A673 (cell line): Measurements from ENCODE around the gene MMRN1. TPM values are rescaled to one million over a fixed set of nuclear protein-coding genes. Genes with fewer than 3 reads are reported as not detected.

Experiments used
- BruUV-seq: library from RNA; stranded (reverse); fragments of 400-500 nt; replicated peaks from 2 replicates; lab custom pipeline; 2021; lab: Mats Ljungman, UMichigan
- CTCF ChIA-PET: fragments of 300-600 bp; sonication (Branson Sonifier 250); formaldehyde crosslinking; loops from one replicate; lab custom pipeline; 2022; ENCODE audit warnings: antibody characterized with exemption; lab: Charles Lee
- POLR2A ChIA-PET: fragments of 300-600 bp; sonication (Branson Sonifier 250); formaldehyde crosslinking; loops from one replicate; lab custom pipeline; 2022; ENCODE audit warnings: antibody characterized with exemption; ENCODE audit not compliant: low non-redundant PET; lab: Charles Lee
- DNase-seq: peaks from one replicate; pipeline ENCODE4 v3.0.0-alpha.2; 2015; ENCODE audit warnings: low spot score
- H3K27ac ChIP-seq: fragments of 200-600 bp; sonication (generic); 2 replicates; pipeline ENCODE4 v1.5.1; 2016; ENCODE audit warnings: mixed run types, low read depth, mild to moderate bottlenecking, mixed read lengths, antibody characterized with exemption, low read length; ENCODE audit not compliant: poor library complexity, severe bottlenecking
- H3K27me3 ChIP-seq: fragments of 200-600 bp; sonication (generic); replicated peaks from 2 replicates; pipeline ENCODE4 v1.6.1; 2017; ENCODE audit warnings: mixed run types, low read depth, mild to moderate bottlenecking, mixed read lengths, antibody characterized with exemption, low read length; ENCODE audit not compliant: insufficient read depth, poor library complexity
- H3K36me3 ChIP-seq: fragments of 200-600 bp; sonication (generic); 2 replicates; pipeline ENCODE4 v1.6.1; 2016; ENCODE audit warnings: mixed run types, mild to moderate bottlenecking, mixed read lengths, antibody characterized with exemption, low read length; ENCODE audit not compliant: insufficient read depth, poor library complexity, severe bottlenecking
- H3K4me1 ChIP-seq: fragments of 200-600 bp; sonication (generic); 2 replicates; pipeline ENCODE4 v1.6.1; 2017; ENCODE audit warnings: mixed run types, mild to moderate bottlenecking, mixed read lengths, antibody characterized with exemption, low read length; ENCODE audit not compliant: insufficient read depth, poor library complexity, severe bottlenecking
- H3K4me3 ChIP-seq: fragments of 200-600 bp; sonication (generic); 2 replicates; pipeline ENCODE4 v1.5.1; 2016; ENCODE audit warnings: low read depth, mixed run types, mild to moderate bottlenecking, mixed read lengths, low read length; ENCODE audit not compliant: poor library complexity, severe bottlenecking
- H3K9me3 ChIP-seq: fragments of 200-600 bp; sonication (generic); 2 replicates; pipeline ENCODE4 v1.6.1; 2016; ENCODE audit warnings: mixed run types, low read depth, mild to moderate bottlenecking, mixed read lengths, antibody characterized with exemption, low read length; ENCODE audit not compliant: poor library complexity, severe bottlenecking
- CTCF ChIP-seq: fragments of 300-800, 200-600 bp; sonication (generic); conservative IDR thresholded peaks from 2 replicates; pipeline ENCODE4 v1.5.1; 2017; ENCODE audit warnings: low read depth, mild to moderate bottlenecking, antibody characterized with exemption, low read length, moderate library complexity, mixed read lengths
- EZH2 ChIP-seq: fragments of 200-600 bp; sonication (generic); IDR thresholded peaks from 2 replicates; pipeline ENCODE4 v1.6.1; 2017; ENCODE audit warnings: borderline replicate concordance, low read depth, mild to moderate bottlenecking, mixed read lengths, antibody characterized with exemption, low read length; ENCODE audit not compliant: poor library complexity, severe bottlenecking
- intact Hi-C: fragments of 100-400 bp; cut with micrococcal nuclease; formaldehyde crosslinking; loops from one replicate; pipeline ENCODE4 v1.10.0; 2022; ENCODE audit not compliant: unreplicated experiment
- total RNA-seq: library from RNA; stranded (reverse); gene quantifications from 2 replicates; pipeline ENCODE4 v1.2.3, GENCODE V29; 2021

Gene MMRN1
- total RNA-seq, 1 experiment from 2014 or later = 0.11 TPM

- Histone ChIP-seq H3K27ac (no peak overlapping the region), H3K4me1 (no peaks in the 10 kb centered on the region), H3K9me3 (no peaks in the 10 kb centered on the region), H3K36me3 (no peaks in the 10 kb centered on the region), H3K4me3 (no peak overlapping the region), H3K27me3 (no peaks in the 10 kb centered on the region)
- CTCF ChIA-PET = no interaction called here
- POLR2A ChIA-PET = no interaction called here
- no peak for TF ChIP-seq CTCF
- no peak for TF ChIP-seq EZH2
- intact Hi-C loops = no loop called here
- no peak for DNase-seq
- no TSS peak for BruUV-seq
Observed at GRCh38 chr4:89868276-89868675, 26.4 kb upstream of the MMRN1 start.

- ChIA-PET CTCF (interaction anchor here (1.0 kb wide), 1 partner anchor 643 kb away, joined by 3 read pairs; no protein-coding TSS in a partner anchor), POLR2A (no interaction called here)
- no peaks in the 10 kb centered on the region for H3K27me3 ChIP-seq
- TF ChIP-seq CTCF (peak; percentile 43), EZH2 (no peak)
- DNase-seq = no peak
- H3K27ac ChIP-seq = no peak overlapping the region
- no peaks in the 10 kb centered on the region for H3K4me1 ChIP-seq
- no TSS peak for BruUV-seq
- intact Hi-C loops = no loop called here
- H3K36me3 ChIP-seq = no peaks in the 10 kb centered on the region
- no peaks in the 10 kb centered on the region for H3K9me3 ChIP-seq
- H3K4me3 ChIP-seq = no peak overlapping the region
Observed at GRCh38 chr4:89868999-89869589, 25.6 kb upstream of the MMRN1 start.

- Histone ChIP-seq H3K9me3 (no peaks in the 10 kb centered on the region), H3K27me3 (no peaks in the 10 kb centered on the region), H3K4me3 (no peak overlapping the region), H3K27ac (no peak overlapping the region), H3K4me1 (no peaks in the 10 kb centered on the region), H3K36me3 (no peaks in the 10 kb centered on the region)
- no peak for DNase-seq
- POLR2A ChIA-PET = no interaction called here
- intact Hi-C loops = loop anchor here (10.0 kb wide), 1 partner anchor 386 kb away; no protein-coding TSS in a partner anchor
- CTCF ChIA-PET = no interaction called here
- BruUV-seq = no TSS peak
- TF ChIP-seq EZH2 = no peak
- TF ChIP-seq CTCF = no peak
Observed at GRCh38 chr4:89871211-89871610, 23.4 kb upstream of the MMRN1 start.
